ENCODE results near the gene IST1.

DNA sequence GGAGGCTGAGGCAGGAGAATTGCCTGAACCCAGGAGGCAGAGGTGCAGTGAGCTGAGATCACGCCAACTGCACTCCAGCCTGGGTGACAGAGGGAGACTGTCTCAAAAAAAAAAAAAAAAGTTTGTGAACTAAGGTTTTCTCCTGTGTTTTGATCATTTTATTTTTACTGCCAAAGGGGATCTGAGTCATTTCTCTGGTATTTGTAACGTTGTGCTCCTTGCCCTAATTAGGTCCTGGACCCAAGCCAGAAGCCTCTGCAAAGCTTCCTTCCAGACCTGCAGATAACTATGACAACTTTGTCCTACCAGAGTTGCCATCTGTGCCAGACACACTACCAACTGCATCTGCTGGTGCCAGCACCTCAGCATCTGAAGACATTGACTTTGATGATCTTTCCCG lies 32.1 kb downstream of the IST1 start:
- TF ChIP-seq CTCF (conservative IDR thresholded peaks at IDR 0.05; ENCODE audit: low read depth, low read length): no peak
- TF ChIP-seq EZH2 (IDR thresholded peaks at IDR 0.05; ENCODE audit: borderline replicate concordance, low read depth, low read length, poor library complexity, severe bottlenecking): no peak

Measured in A673 (cell line).